ENCODE data around the gene LRWD1.

LRWD1 gene

DNA sequence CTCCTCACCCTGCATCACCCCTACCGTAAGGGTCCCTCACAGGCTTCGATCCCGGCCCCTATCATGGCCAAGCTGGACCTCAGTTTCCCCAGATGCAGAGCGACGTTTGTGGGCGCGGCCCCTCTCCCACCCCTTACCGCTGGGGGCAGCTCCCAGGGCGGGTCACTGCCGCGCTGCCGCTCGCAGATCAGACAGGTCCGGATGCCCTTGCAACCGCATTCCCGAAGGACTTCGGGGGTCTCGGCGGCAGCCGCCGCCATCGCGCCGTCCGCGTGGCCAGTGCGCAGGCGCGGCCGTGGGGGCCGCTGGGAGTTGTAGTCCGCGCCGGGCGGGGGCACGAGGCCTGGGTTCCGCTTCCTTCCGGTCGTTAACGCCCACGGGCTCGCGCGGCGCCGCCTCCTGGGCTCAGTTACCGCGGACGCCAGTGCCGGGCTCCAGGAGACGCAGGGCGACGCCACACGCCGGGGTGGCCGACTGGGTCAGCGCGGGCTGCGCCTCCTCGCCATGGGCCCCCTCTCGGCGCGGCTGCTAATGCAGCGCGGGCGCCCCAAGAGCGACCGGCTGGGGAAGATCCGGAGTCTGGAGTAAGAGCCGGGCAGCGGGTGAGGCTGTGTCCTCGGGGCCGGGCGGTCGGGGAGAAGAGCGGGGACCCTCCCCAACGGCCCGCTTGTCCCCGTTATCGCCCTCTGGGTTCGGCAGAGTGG, at the start of gene LRWD1, which contains the start of gene ALKBH4:
Gene LRWD1 (plus strand): TSS at position 408 of the 704 bp plus-strand sequence. CDS start 97 bp downstream, at position 505.
Gene ALKBH4 (minus strand): TSS at position 287 of the 704 bp plus-strand sequence. CDS start 27 bp downstream, at position 260.
- peak; percentile 66 for DNase-seq

DNA sequence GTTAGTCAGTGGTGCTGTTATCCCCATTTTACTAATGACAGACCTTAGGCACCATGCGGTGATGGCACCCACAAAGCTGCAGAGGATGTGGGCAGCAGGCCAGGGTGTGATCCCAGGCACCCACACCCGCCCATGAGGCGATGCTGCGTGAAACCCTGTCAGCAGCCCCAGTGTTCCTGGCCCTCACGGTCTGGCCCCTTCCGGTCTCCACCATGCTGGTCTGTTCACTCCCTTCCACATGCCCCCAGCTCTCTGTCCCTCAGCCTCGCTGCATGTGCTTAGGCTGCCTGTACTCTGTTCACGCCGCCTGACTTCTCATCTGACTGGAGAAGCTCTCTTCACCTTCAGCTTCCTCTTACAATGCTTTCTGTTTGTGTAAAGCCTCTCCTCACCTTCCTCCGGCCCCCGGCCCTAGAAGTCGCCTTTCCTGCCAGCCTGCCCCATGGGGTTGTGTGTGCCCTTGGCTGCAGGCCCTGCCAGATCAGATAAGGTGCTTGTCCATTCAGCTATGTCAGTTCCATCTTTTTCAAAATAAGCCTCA, 49.0 kb upstream of the LRWD1 start:
- no peak for DNase-seq

DNA sequence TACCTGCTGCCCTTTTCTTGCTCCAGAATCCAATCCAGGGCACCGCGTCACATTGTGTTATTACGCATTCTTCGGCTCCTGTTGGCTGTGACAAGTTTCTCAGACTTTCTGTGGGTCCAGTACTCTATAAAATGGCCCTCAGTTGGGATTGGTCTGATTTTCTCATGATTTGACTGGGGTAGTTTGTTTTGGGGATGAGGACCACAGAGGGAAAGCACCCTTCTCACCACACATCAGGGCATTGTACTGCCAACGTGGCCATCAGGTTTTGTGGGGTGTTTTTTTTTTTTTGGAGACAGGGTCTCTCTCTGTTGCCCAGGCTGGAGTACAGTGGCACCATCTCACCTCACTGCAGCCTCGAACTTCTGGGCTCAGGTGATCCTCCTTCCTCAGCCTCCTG, 48.4 kb upstream of the LRWD1 start:
- DNase-seq = no peak

DNA sequence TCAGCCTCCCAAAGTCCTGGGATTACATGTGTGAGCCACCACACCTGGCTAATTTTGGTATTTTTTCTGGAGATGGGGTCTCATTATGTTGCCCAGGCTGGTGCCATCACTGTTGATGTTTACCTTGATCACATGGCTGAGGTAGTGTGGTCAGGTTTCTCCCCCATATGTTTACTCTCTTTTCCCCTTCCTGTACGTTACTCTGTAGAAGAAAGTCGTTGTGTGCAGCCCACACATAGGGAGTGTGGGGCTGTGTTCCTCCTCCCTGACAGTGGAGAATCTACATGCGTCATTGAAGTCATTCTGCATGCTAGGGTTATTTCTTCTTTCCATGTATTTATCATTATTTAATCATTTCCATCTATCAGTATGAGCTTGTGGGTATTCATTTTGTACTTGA, 47.7 kb upstream of the LRWD1 start:
- DNase-seq = no peak

DNA sequence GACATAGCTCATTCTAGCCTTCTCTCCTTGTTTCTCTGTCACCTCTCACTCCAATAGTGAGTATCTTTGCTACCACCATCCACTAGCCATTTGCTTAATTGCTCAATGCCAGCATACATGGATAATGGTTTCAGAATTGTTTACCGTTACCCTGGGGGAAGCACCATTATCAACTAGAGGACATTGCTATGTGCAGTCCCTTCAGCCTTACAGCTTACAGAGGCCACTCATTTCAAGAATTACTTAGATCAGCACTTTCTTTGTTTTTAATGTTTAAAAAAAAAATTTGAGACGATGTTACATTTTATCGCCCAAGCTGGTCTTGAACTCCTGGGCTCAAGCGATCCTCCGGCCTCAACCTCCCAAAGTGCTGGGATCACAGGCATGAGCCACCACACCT, 46.2 kb upstream of the LRWD1 start:
- DNase-seq = no peak

DNA sequence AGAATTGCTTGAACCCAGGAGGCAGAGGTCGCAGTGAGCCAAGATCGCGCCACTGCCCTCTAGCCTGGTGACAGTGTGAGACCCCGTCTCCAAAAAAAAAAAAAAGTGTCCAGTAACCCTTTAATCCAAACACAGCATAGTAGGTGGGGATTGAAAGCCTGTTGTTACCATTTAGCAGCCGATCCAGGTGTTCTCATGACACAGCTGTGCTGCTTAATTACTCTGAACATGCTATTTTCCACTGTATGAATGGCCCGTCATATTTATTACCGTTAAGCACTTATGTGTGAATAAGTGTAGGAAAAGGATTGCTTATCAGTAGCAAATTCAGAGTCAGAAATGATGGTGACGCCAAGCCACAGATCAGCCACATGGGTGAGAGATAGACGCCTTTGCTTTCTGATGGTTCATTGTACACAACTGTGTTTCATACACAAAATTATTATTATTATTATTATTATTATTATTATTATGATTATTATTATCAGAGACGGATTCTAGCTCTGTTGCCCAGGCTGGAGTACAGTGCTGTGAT, 43.0 kb upstream of the LRWD1 start:
- DNase-seq = no peak

DNA sequence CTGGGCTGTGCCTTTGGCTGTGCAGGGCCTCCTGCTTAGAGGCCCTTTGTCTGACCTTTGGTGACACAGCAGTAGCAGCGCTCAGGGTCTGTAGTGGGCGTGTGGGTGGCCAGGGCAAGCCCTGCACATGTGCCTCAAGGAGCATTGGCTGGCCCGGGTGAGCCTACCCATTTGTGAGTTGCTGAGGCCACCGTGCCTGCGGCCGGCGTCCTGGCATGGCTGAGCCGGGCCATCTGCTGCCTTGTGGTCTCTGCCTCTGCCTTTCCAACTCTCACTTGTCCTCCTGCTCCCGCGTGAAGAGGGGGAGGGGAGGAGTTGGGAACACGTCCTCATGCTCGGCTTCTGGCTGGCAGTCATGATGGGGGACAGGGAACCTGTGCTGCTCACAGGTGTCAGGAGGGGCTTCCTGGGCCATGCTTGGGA, 40.6 kb upstream of the LRWD1 start:
- no peak for DNase-seq

DNA sequence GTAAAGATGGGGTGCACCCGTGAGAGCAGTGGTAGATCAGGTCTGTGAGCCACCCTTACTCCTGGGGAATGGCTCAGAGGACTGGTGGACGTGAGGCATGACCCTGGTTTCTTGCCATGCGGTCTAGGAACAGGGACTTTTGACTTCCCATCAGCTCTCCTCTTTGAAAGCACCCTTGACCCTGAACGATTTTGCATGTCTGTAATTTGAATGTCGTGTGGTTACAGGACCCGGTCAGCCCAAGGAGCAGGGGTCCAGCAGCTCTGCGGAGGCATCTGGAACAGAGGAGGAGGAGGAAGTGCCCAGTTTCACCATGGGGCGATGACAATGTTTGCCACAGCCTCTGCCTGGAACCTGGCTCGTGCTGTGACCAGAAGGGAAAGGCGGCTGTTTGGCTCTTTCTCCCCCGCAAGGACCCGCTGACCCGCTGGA, 40.0 kb upstream of the LRWD1 start:
- DNase-seq = no peak

DNA sequence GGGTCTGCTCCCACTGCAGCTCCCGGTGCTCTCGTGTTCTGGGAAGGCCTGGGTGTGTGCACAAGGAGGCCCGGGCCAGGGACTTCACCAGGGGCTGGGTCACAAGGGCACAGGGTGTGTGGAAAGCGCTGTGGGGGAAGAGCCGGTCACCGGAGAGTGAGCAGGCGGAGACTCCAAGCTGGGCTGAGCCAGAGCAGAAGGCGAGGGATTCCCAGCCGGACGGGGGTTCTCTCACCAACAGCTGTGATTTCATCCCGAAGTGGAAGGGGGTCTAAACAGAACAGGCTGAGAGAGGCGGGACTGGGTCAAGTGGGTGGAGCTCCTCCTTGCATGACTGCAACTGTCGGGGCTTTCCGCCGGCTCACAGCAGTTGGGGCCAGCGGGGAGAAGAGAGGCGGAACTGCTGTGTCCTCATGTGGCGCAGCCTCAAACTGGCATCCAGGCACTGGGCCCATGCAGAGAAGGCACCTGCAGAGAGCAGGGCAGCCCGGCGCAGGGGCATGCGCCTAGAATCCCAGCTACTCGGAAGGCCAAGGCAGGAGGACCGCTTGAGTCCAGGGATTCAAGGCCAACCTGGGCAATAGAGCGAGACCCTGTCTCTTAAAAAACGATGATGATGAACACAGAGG, 39.0 kb upstream of the LRWD1 start:
- DNase-seq = no peak

DNA sequence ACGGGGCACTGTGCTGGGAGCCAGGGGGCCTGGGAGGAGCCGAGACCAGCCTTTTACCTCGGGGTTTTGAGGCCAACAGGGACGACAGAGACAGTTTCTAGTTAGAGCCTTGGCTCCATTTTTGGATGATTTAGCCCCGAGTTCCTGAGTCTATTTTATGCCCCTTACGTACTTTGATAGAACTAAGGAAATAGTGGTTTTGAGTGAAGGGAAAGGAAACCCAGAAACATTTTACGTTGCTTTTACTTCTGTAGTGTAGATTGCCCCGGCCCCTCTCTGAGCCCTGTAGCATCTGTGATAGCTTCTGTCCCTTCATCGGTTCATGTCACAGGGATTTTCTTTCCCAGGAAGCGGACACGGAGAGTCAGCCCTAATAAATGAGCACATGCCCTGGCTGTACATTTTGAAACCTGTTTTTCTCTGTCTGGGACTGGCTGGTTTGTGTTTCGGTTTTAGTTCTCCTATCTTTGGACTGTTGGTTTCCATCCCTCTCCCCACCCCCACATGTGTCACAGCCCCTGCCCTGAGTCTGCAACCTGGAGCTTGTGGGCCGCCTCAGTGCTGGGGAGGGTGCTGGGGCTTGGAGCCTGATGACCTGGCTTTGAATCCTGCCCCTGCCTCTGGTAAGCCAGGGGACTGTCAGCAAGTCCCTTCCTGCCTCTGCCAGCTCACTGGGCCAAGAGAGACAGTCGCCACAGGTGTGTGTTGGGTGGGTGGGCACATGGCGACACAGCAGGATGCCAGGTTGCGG, 38.3 kb upstream of the LRWD1 start:
- no peak for DNase-seq

DNA sequence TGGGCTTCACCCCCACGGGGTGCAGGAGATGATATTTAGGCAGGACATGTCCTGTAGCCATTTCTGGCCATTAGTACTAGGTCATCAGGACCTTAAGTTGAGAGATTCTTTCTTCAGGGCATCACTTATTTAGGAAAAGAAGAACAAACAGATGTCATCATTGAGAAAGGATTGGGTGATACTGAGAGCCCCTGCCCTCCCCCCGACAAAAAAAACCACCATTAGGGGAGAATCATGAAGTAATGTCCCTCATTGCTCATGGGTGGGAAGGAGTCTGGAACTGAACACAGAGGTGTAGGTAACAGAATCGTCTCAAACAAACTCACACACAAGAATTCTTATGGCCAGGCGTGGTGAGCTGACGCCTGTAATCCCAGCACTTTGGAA, 37.8 kb upstream of the LRWD1 start:
- no peak for DNase-seq

DNA sequence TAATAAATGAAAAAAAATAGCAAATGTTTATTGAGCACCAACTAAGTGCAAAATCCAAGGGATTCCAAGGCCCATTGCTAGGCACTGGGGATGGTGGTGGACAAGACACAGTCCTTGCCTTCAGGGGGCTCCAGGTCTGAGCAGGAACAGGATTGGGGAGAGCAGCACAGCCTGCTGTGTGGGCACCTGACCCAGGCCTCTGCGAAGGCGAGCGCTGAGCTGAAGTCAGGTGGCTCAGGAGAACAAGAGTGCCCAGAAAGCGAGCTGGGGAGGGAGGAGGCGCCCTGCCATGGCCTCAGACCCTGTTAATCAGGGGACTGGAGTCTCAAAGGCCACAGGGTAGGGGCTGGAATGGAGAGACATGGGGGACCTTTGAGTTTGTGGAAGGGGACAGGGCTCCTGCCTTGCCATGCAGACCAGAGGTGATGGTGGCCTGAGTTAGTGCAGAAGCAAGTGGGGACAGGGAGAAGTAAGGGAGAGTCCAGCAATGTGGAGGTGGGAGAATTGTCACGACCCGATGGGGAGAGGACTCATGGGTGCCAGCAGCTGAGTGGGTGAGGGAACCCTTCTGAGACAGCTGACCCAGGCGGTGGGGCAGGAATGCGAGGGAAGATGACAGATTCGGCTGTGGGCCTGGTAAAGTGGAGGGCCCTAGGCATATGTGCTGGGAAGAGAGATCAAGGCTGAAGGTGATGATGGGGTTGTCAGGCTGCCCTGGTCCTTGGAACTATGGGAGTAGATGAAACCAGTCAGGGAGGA, 35.5 kb upstream of the LRWD1 start:
- no peak for DNase-seq

DNA sequence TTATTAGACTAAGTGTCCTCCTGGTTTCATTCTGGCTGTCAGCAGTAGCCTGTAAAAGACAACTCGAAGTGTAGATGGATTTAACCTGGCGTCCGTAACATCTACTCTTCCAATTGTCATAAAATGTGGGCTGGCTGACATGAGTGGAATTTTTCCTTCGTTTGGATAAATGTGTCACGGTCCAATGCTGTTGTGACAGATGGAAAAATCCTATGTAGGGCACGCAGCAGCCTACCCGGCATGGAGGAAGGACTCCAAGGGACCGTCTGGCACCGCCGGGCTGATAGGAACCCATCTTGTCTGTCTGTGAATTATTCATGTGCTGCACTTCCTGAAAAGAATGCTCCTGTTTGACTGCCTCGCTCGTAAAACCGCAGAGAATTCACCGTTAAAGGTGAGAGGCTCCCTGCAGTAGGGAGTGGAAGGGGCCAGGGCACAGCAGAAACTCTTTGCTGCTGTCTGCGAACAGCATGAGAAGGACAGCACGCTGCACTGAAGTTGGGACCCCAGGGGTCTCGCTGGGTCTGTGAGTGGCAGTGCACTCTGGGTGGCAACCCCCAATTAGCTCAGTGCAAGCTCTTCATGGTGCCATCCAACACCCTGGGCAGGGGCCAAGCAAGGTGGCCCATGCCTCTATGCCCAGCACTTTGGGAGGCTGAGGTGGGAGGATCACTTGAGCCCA, 33.0 kb upstream of the LRWD1 start:
- DNase-seq = peak; percentile 74

DNA sequence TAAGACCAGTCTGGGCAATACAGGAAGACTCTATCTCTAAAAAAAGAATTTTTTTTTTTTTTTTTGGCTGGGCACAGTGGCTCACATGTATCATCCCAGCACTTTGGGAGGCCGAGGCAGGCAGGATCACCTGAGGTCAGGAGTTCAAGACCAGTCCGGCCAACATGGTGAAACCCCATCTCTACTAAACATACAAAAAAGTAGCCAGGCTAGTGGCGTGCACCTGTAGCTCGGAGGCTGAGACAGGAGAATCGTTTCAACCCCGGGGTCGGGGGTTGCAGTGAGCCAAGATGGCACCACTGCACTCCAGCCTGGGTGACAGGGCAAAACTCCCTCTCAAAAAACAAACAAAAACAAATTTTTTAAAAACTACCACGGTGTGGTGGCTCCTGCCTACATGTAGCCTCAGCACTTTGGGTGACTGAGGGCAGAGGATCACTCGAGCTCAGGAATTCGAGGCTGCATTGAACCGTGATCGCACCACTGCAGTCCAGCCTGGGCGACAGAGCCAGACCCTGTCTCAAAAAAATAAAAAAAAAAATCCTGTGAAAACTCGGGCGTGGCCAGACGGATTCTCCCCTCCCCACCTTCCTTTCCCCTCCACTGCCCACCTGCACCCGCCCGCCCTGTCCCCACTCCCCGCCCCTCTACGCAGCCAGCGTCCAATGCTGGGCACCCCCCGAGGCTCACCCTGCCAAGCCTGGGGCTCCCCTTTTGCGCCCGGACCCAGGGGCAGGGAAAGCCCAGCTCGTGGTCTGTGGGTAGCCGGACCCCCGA, 32.2 kb upstream of the LRWD1 start:
- peak; percentile 38 for DNase-seq

DNA sequence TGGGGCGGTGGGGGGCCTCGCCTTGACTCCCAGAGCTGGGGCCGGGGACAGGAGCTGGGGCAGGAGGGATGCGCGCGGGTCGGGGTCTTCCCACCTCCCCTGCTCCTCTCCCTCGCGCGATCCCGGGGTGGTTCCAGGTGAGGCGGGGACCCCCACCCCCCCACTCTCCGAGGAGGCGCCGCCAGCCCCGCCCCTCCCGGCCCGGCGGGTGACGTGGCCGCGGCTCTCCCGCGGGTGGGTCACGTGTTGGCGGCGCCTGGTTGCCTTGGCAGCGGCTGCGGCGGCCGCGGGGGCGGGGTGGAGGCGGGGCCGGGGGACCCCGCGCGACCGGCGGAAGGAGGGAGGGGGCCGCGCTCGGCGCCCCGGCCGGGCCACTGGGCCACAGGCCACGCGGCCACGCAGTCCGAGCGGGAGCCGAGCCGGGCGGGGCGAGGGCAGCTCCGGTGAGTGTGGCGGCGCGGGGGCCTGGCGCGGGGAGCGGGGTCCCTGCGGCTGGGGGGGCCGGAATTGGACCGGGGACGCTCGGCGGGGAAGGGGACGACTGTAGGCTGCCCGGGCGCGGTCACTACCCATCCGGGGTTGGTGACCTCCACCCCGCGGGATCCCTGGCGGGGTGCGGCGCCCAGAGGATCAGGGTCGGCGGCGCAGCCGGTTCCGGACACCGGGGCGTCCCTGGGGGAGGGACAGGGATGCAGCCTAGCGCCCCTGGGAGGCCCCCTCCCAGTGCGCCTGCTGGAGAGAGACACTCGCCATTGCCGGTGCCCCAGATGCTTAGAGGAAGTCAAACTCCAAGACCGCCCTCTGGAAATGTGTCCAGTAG, 31.4 kb upstream of the LRWD1 start, which contains the start of gene ORAI2:
Gene ORAI2 (plus strand): TSS at position 357 of the 820 bp plus-strand sequence. CDS start 5,382 bp downstream, outside the sequence.
- no peak for DNase-seq

DNA sequence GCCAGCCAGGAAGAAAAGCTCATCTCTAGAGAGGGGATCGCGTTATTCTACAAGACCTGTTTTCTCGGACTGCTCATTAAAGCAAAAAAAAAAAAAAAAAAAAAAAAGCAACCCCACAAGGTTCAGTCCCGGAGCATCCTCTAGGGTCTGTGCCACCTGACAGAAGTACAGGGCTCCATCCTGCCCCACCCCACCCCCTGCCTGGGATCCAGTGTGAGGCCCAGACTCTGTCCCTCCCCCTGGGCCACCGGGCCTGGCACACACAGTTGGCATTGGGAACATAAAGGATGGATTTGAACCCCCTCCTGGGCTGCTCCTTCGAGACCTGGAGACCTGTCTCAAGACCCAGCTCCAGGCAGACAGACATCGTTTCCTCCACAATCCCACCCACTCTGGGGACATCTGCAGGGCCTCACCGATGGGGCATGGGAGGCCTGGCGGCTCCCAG, 30.7 kb upstream of the LRWD1 start:
- no peak for DNase-seq

DNA sequence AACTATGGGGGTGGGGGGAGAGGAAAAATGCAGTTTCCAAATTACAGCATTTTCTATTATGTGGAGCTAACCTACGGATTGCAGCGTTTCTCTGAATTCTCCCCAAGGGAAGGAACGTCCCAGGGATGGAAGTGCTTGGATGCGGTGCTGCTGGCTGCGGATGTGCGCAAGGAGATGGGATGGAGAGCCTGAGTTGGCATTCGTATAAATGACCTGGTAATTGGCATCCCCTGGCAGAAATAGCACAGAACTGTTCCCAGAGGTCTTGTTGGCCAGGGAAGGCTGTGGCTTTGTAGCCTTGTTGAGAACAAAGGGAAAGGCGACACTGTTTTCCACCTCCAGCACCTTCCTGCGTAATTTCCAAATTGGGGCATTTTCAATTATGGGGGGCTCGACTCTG, 28.7 kb upstream of the LRWD1 start:
- DNase-seq = no peak

DNA sequence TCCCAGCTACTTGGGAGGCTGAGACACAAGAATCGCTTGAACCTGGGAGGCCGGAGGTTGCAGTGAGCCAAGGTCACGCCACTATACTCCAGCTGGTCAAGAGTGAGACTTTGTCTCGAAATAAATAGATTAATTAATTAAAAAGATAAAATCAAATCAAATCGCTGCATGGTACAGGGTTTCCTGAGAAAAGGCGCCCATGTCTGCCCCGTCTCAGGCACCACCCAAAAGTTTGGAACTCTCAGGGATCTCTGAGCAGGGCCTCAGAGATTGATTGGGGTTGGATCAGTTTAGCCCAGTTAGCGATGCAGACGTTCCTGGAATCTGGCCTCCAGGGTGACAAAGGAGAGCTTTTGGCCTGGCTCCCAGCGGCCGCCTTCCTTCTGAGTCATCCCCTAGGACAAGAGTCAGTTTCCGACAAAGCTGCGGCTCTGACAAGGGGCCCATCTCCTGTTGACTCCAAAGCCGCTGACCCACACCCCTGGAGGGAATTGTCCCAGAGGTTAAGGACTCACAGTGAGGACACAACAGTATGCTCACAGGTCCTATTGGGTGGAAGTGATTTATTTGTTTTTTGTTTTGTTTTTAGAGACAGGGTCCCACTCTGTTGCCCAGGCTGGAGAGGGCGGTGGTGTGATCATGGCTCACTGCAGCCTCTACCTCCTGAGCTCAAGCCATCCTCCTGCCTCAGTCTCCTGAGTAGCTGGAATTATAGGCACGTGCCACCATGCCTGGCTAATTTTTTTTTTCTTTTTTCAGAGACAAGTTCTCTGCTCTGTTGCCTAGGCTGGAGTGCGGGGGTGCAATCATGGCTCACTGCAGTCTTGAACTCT, 24.6 kb upstream of the LRWD1 start:
- no peak for DNase-seq

All from NCI-H1694 (cell line).